HG03354 (cell line): ENCODE results near the gene CEP192.
"Not testable (repeated sequence)": the region's sequence is repeated elsewhere in the genome, so short reads cannot be mapped to it uniquely, and the experiment has no call there.

Experiments
- ATAC-seq: cut with Tn5 transposase; IDR thresholded peaks from one replicate; pipeline ENCODE4 v1.9.1; 2021; ENCODE audit warnings: mild to moderate bottlenecking; ENCODE audit not compliant: unreplicated experiment, poor library complexity, severe bottlenecking

CEP192 gene

DNA sequence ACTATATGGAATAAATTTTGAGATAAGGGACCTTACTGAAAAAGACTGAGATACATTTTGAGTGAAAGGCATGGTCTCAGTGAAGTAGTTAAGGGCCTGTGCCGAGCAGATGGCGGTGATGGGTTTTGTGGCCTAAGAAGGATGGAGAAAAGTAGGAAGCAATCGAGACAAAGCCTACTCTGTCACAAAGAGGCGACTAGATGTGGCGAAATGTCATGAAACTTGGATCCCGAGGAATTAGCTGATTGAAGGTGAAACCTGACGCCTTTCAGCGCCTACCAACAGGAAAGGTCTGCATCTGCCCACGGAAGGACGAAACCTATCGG lies 558 bp upstream of the CEP192 start:
- peak; percentile 4 for ATAC-seq

DNA sequence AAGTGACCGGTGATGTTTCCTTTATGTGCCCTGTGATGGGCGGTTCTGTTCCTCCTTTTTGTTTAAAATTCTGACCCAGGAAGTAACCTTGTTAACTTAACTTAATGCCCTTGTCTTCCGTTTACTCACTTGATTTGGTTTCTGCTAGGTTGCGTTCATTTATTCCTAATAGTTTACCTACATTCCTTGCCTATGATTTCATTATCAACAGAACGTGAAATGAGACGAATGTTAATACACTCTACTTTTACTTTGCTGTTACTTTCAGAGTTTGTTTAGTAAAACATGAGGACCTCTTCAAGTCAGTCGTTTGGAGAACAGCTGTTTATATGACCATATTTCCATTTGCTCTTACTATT lies 638 bp downstream of the CEP192 start:
- ATAC-seq = no peak

DNA sequence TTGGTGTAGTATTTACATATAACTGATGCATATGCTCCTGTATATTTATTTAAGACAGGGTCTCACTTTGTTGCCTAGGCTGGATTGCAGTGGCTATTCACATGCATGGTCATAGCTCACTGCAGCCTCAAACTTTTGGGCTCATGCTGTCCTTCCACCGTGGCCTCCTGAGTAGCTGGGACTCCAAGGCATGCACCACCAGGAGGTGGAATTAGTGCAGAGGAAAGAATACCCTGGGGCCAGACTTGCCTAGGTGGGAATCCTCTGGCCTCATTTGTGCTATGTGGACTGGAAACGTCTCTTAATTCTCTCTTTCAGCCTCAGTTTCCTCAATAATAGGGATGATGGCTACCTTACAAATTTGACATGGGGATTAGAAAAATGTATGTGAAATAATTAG lies 2.3 kb downstream of the CEP192 start:
- no peak for ATAC-seq

- no peak for ATAC-seq
These were observed 4.3 kb downstream of the CEP192 start for GRCh38 chr18:12995424-12995823.

DNA sequence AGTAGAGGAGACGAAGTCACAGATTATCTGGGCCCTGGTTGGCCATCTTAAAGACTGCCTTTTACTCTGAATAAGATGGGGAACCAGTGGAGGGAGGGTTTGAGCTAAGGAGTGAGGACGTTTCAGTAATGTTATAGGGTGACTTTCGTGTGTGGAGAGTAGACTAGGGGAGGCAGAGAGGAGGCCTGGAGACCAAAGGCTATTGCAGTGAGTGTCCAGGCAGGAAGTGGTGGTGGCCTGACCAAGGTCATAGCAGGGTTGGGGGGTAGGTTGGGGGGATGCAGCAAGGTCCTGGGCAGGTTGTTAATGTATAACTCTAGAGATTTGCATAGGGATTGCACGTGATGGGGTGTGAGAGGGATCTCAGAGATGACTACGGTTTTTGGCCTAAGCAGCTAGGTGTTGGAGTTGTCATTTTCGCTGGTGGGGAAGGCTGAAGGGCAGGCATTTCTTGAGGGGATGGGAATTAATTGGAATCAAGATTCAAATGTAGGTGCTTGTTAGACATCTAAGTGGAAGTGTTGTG lies 4.9 kb downstream of the CEP192 start:
- ATAC-seq = no peak

- no peak for ATAC-seq
These were observed 5.6 kb downstream of the CEP192 start for GRCh38 chr18:12996661-12997292.

GRCh38 chr18:12997330-12997729 lies 6.2 kb downstream of the CEP192 start:
- ATAC-seq = not testable (repeated sequence)

- ATAC-seq = peak; percentile 58
These were observed 7.3 kb downstream of the CEP192 start for GRCh38 chr18:12998332-12999060.

DNA sequence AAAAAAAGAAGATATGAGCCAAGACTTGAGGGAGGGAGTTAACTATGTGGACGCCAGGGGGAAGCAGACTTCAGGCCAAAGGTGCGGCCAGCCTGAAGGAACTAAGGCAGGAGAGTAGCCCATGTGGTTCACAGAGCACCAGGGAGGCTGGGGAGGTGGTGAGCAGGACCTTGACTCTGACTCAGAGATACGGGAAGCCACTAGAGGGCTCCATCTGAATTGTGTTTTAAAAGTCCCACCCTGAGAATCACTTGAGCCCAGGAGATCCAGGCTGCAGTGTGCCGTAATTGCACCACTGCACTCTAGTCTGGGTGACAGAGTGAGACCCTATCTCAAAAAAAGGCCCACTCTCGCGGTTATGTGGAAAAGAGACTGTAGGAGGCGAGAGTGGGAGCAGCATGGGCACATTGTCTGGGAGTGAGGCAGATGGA lies 12.3 kb downstream of the CEP192 start:
- ATAC-seq = peak; percentile 48

DNA sequence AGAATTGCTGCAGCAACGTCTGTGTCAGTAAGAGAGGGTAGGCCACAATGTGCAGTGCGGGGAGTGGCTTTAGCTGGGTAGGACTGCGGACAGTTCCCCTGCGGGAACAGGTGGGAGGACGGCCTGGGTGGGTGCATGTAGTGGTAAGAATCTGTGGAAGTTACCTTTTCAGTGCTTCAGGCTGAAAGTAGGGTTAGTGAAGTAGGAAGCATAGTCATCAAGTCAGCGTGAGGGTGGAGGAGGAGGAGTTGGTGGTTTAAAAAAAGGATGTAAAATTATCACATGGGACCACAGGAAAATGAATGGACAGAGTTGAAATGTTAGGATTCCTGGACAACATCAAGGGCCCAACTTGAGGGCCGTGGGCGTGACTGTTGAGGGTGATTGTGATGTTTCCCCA lies 13.2 kb downstream of the CEP192 start:
- ATAC-seq = no peak

DNA sequence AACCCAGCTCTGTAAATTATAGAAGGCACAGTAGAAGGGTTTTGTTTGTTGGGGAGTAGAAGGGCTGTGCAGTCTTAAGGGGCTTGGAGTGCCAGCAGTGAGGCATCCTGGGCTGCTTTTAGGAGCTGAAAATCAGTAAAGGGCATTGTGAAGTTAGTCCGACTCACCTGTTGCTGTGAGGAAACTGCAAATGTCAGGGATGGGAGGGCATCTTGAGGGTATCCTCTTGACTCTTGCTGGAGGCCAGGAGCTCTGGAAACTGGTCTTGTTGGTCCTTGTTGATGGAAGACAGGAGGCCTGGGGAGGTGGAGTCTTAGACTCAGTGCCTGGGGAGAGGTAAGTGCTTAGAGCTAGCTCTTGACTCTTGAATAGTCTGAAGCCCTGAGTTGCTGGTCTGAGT lies 14.1 kb downstream of the CEP192 start:
- no peak for ATAC-seq

DNA sequence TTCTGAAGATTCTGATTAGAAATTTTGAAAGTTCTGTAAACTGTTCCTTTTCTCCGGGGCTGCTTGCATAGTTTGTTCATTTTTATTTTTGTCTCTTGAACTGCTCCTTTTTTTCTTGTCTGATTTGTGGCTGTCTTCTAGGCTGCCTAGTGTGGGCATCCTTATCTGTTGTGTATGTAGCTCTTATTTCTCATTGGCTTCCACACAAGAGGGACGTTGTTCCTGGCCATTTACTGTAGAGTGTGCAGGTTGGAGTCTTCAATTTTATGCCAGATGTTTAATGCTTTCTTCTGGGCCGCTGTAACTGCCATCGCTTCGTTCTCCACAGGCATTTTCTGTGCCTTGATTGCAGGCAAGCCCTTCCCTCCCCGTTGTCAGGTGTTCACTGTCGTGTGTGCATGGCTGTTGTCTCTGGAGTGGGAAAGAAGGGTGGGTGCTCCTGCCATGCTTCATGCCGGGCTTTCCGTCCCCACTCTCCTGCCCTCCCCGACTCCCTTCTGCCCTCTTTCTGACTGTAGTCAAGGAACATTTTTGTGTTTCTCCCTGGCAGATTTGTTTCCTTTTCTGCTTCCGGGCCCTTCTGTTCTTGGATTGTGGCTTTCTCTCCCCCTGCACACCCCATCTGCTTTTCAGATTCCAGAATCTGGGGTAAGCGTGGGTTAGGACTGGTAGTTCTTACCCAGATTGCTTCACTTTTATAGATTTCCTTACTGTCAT lies 15.5 kb downstream of the CEP192 start:
- ATAC-seq = no peak

- no peak for ATAC-seq
These were observed 16.0 kb downstream of the CEP192 start for GRCh38 chr18:13007248-13007560.

DNA sequence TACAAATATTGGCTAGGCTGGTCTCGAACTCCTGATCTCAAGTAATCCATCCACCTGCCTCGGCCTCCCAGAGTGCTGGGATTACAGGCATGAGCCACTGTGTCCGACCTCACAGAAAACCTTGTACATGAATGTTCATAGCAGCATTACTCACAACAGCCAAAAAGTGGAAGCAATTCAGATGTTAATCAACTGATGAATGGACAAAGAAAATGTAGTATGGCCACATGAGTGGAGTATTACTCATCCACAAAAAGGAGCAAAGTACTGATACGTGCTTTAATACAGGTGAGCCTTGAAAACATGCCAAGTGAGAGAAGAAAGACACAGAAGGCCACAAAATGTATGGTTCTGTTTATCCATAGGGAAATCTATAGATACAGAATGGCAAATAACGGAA lies 20.6 kb downstream of the CEP192 start:
- ATAC-seq = no peak

DNA sequence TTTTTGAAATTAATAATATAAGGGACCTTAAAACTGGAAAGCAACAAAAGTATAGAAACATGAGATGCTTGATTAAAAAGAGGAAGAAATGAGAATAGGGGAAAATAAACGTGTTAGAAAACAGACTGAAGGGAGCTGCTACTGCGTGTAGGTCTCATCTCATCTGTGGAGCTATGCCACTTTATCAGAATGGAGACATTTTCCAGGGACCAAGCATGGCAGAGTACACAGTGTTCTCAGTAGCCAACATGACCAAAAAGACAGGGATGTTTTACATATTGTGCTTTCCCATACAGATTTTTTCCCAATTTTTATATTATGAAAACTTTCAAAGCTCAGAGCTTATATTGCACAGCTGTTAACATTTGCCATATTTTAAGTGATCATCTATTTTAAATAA lies 23.1 kb downstream of the CEP192 start:
- ATAC-seq = no peak

DNA sequence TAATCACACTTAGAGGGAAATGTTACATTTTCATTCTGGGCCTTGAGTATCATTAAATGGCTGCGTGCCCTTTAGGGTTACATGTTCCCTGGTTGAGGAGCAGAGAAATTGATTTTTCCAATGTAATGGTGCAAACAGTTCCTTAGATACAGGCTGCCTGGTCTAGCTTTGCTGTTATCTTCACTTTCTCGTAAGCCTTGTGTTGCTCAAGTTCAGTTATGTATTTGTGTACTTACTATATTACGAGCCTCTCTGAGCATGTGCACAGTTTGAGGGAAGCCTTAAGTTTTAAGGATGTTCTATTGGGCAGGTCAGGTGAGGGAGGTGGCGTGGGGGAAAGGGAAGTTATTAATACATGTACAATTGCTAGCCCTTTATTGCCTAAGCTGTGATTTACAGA lies 23.7 kb downstream of the CEP192 start:
- no peak for ATAC-seq

DNA sequence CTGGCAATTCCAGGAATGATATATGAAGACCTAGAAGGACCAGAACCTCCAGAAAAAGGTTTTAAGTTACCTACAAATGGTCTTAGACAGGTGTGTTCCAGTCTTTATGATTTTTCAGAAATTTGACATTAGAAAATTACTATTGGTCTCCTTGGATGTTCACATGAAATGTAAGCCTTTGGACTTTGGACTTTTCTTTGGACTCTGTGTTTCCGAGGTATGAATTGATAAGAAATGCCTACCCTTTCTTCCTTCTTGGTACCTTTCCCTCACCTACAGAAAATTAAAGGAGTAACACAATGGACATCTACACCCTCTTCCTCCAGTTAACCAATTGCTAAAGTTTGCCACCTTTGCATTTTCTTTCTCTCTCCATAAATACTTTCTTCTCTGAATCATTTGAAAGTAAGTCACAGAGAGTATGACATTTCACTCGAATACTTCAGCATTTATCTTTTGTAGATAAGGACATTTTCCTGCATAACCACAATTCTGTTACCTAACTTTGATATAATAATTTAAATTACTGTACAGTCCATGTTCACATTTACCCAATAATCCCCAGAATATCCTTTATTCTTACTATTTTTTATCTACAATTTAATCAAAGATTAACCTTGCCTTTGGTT lies 26.2 kb downstream of the CEP192 start:
- ATAC-seq = no peak

DNA sequence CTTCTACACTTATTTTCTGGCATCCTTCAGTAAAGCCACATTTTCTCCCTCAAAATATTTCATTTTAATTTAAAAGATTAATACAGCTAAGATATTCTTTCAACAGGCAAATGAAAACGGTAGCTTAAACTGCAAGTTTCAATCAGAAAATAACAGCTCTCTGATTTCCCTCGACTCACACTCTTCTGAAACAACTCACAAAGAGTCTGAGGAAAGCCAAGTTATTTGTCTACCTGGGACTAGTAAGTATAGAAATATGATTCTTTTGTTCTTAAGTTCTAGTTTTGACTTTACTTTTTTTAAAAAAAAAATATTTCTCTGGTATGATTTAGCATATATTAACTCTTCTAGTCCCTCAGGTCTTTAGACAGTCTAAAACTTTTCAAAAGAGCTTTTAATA lies 27.2 kb downstream of the CEP192 start:
- no peak for ATAC-seq

DNA sequence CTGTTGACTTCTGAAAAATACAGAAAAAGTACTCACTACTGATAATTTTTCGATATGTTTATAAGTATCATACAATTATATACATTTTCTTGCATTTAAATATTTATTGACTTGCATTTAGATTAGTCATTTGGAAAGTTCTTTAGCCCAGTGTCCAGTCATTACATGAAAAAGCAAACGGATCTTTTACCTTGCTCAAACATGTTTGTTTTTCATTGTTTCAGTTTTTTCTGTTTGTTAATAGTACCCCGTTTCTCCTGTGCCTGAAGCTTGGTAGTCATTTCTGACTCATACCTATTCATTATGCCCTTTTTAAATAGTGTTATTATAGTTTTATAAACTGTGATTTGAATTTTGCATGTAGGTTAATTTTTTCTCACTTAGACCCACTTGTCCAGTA lies 28.1 kb downstream of the CEP192 start:
- ATAC-seq = peak; percentile 61

DNA sequence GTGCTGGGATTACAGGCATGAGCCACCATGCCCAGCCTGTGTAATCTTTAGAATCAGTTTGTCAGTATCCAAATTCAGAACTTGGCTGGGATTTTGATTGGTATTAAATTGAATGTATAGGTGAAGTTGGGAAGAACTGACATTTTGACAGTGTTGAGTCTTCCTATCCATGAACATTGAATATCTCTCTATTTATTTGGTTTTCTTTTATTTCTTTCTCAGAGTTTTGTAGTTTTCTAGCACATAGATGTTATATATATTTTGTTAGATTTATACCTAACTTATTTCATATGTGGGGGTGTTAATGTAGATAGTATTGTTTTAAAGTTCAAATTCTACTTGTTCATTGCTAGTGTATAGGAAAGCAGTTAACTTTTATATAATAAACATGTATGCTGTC lies 31.5 kb downstream of the CEP192 start:
- ATAC-seq = no peak

DNA sequence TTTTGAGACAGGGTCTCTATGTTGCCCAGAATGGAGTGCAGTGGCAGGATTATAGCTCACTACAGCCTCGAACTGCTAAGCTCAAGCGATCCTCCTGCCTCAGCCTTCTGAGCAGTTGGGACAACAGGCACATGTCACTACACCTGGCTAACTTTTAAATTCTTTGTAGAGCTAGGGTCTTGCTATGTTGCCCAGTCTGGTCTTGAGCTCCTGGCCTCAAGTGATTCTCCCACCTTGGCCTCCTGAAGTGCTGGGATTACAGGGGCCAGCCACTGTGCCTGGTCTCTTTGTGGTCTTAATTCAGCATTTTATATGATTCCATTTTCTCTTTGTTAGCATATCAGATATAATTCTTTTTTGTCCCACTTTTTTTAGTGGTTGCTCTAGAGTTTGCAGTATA lies 34.1 kb downstream of the CEP192 start:
- ATAC-seq = no peak
